ENCODE results near the gene RPS18. TPM values are rescaled to one million over a fixed set of nuclear protein-coding genes. Genes with fewer than 3 reads are reported as not detected.
A peak's percentile ranks its signal among the peaks of the same experiment; 100 is the strongest.

The RPS18 gene
- total and polyA plus RNA-seq, 2 of the 13 experiments (the other 11 are each of a cell fraction or from before 2014, with no cell fraction given) = 3,896 to 5,806 TPM

GRCh38 chr6:33272275-33273128, 627 bp downstream of the RPS18 start (continued):
- TF ChIP-seq ZNF556 (CRISPR knock-in tag; IDR thresholded peaks at IDR 0.05; ENCODE audit: borderline replicate concordance) (no peak), ZSCAN30 (CRISPR knock-in tag; IDR thresholded peaks at IDR 0.05) (no peak), KAT2B (IDR thresholded peaks at IDR 0.05; ENCODE audit: borderline replicate concordance, low read depth, low read length) (no peak), ARNT2 (CRISPR knock-in tag; IDR thresholded peaks at IDR 0.05; ENCODE audit: low read depth) (no peak), NR2C2 (CRISPR knock-in tag; IDR thresholded peaks at IDR 0.05; ENCODE audit: borderline replicate concordance) (no peak), HES4 (CRISPR knock-in tag; IDR thresholded peaks at IDR 0.05; ENCODE audit: borderline replicate concordance) (no peak), ZNF629 (CRISPR knock-in tag; conservative IDR thresholded peaks at IDR 0.05) (no peak), RORA (CRISPR knock-in tag; IDR thresholded peaks at IDR 0.05) (no peak), ZFX (CRISPR knock-in tag; IDR thresholded peaks at IDR 0.05; ENCODE audit: low read depth) (no peak), TBX2 (CRISPR knock-in tag; IDR thresholded peaks at IDR 0.05; ENCODE audit: borderline replicate concordance) (no peak), TOE1 (CRISPR knock-in tag; IDR thresholded peaks at IDR 0.05) (no peak; the same call in 1 of the 2 replicates)
- TF ChIP-seq, protein P1, sequence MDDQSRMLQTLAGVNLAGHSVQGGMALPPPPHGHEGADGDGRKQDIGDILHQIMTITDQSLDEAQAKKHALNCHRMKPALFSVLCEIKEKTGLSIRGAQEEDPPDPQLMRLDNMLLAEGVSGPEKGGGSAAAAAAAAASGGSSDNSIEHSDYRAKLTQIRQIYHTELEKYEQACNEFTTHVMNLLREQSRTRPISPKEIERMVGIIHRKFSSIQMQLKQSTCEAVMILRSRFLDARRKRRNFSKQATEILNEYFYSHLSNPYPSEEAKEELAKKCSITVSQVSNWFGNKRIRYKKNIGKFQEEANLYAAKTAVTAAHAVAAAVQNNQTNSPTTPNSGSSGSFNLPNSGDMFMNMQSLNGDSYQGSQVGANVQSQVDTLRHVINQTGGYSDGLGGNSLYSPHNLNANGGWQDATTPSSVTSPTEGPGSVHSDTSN (CRISPR knock-in tag; IDR thresholded peaks at IDR 0.05; ENCODE audit: borderline replicate concordance) = 0 out of 2 replicates have a peak, but pooled peaks have one; percentile 71
- TF ChIP-seq, protein P2, sequence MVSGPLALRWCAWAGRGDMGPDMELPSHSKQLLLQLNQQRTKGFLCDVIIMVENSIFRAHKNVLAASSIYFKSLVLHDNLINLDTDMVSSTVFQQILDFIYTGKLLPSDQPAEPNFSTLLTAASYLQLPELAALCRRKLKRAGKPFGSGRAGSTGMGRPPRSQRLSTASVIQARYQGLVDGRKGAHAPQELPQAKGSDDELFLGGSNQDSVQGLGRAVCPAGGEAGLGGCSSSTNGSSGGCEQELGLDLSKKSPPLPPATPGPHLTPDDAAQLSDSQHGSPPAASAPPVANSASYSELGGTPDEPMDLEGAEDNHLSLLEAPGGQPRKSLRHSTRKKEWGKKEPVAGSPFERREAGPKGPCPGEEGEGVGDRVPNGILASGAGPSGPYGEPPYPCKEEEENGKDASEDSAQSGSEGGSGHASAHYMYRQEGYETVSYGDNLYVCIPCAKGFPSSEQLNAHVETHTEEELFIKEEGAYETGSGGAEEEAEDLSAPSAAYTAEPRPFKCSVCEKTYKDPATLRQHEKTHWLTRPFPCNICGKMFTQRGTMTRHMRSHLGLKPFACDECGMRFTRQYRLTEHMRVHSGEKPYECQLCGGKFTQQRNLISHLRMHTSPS (CRISPR knock-in tag; IDR thresholded peaks at IDR 0.05; ENCODE audit: low read depth) = 0 out of 2 replicates have a peak, but pooled peaks have one; percentile 21

All from HepG2 (cell line).